AG04450 (cell line): Measurements from ENCODE around the gene TMEM150B. TPM values are rescaled to one million over a fixed set of nuclear protein-coding genes. Genes with fewer than 3 reads are reported as not detected.

Source experiments
- CTCF ChIA-PET: fragments of 300-600, 350-600 bp; formaldehyde crosslinking; extraction: SDS; loops from one replicate; lab custom pipeline; 2022; ENCODE audit warnings: antibody characterized with exemption, inconsistent platforms; lab: Charles Lee
- POLR2A ChIA-PET: fragments of 350-600 bp; formaldehyde crosslinking; extraction: SDS; loops from one replicate; lab custom pipeline; 2021; ENCODE audit warnings: antibody characterized with exemption, inconsistent platforms; lab: Yijun Ruan, JAX
- DNase-seq: peaks from one replicate; pipeline ENCODE4 v3.0.0-alpha.2; 2011; ENCODE audit warnings: low read depth, low spot score
- H3K27ac ChIP-seq: one replicate; pipeline ENCODE4 v1.5.1; 2012; ENCODE audit warnings: low read depth, low read length, control low read depth
- H3K27me3 ChIP-seq: one replicate; pipeline ENCODE4 v1.6.0; 2012; ENCODE audit warnings: low read length; ENCODE audit not compliant: control insufficient read depth, insufficient read depth
- H3K4me3 ChIP-seq: 2 replicates; pipeline ENCODE4 v1.5.1; 2011; ENCODE audit warnings: mild to moderate bottlenecking, low read depth, low read length, control low read depth
- H3K9me3 ChIP-seq: 2 replicates; pipeline ENCODE4 v1.5.1; 2012; ENCODE audit warnings: low read length; ENCODE audit not compliant: control insufficient read depth, insufficient read depth
- CTCF ChIP-seq: IDR thresholded peaks from 2 replicates; pipeline ENCODE4 v1.5.1; 2011; ENCODE audit warnings: low read depth, low read length, control low read depth, inconsistent platforms
- polyA plus RNA-seq: library from polyadenylated mRNA; depleted of rRNA; stranded (reverse); fragments of >200 nt; gene quantifications from 2 replicates; pipeline ENCODE4 v1.2.3, GENCODE V29; 2011

The TMEM150B gene
- polyA plus RNA-seq, 1 experiment, result not detected

DNA sequence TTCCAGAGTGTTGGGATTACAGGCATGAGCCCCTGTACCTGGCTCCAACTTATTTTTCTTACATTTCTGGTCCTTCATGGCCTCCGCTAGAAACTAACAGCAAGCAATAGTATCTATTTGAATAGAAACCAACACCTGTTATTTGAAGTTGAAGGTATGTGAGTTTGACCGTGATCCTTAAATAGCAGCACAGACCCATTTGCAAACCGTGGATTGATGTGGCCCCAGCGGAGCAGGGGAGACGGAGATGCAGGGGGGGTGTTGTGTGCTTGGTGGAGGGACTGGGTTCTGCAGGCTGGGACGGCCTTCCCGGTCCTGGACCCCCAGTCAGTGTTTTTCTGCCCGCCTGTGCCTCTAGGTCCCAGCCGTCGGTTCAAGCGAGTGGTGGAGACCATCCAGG lies 16.9 kb downstream of the TMEM150B start:
- DNase-seq, result no peak
- Histone ChIP-seq H3K9me3 (no peaks in the 10 kb centered on the region), H3K4me3 (no peak overlapping the region), H3K27ac (no peak overlapping the region), H3K27me3 (no peaks in the 10 kb centered on the region)
- ChIA-PET CTCF (no interaction called here), POLR2A (interaction anchor here (0.7 kb wide), 1 partner anchor 36 kb away, joined by 3 read pairs; no protein-coding TSS in a partner anchor)
- TF ChIP-seq CTCF, result no peak

DNA sequence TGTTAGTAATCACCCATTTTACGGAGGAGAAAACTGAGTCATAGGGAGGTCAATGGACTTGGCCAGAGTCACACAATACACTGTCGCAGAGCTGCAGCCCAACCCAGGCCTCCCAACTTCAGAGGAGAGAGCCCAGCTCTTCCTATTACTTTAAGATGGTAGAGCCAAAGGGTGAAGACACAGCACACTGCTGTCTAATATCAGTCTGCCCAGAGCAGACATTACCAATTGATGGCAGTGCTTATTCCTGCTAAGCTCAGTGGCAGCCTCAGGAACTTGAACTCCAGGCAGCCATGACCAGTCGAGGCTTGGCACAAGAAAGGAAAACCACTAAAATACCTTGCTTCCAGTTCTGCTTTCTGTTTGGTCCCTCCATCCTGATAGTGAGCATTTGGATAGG lies 18.4 kb downstream of the TMEM150B start:
- no peak for DNase-seq
- Histone ChIP-seq H3K4me3 (no peak overlapping the region), H3K27me3 (no peaks in the 10 kb centered on the region), H3K27ac (no peak overlapping the region), H3K9me3 (no peaks in the 10 kb centered on the region)
- CTCF ChIA-PET, result interaction anchor here (1.3 kb wide), 1 partner anchor 15 kb away, joined by 6 read pairs; no protein-coding TSS in a partner anchor
- POLR2A ChIA-PET, result no interaction called here
- no peak for TF ChIP-seq CTCF

- no peak overlapping the region for H3K27ac ChIP-seq
- no peak overlapping the region for H3K4me3 ChIP-seq
- POLR2A ChIA-PET, result no interaction called here
- no peaks in the 10 kb centered on the region for H3K27me3 ChIP-seq
- CTCF ChIA-PET, result interaction anchor here (1.3 kb wide), 1 partner anchor 14 kb away, joined by 6 read pairs; no protein-coding TSS in a partner anchor
- no peak for TF ChIP-seq CTCF
- H3K9me3 ChIP-seq, result no peaks in the 10 kb centered on the region
- no peak for DNase-seq
Measured at GRCh38 chr19:55305983-55306562, 19.1 kb downstream of the TMEM150B start.

- DNase-seq, result no peak
- CTCF ChIA-PET, result interaction anchor here (1.3 kb wide), 1 partner anchor 13 kb away, joined by 6 read pairs; no protein-coding TSS in a partner anchor
- POLR2A ChIA-PET, result no interaction called here
- no peaks in the 10 kb centered on the region for H3K27me3 ChIP-seq
- no peaks in the 10 kb centered on the region for H3K9me3 ChIP-seq
- no peak for TF ChIP-seq CTCF
- H3K27ac ChIP-seq, result no peak overlapping the region
- no peak overlapping the region for H3K4me3 ChIP-seq
Measured at GRCh38 chr19:55305491-55305890, 19.6 kb downstream of the TMEM150B start.

DNA sequence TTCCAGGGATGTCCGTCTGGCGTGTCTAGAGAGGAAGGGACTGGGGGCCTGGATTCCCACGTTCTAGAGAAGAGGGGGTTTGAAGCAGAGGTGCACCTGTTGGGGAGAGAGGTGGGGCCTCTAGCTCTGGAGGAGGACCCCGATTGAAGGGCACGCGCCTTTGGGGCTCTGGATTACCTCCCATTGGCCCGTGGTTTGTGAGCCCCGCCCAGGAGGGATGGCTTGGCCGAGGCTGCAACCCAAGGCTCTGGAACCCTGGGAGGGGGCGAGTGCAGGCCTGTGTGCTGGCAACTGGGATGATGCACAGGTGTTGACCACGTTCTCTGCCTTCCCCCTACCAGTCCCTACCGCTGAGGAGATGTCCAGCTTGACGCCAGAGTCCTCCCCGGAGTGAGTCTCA lies 20.2 kb downstream of the TMEM150B start:
- POLR2A ChIA-PET, result no interaction called here
- no peak overlapping the region for H3K4me3 ChIP-seq
- CTCF ChIA-PET, result no interaction called here
- no peak for DNase-seq
- no peaks in the 10 kb centered on the region for H3K9me3 ChIP-seq
- H3K27ac ChIP-seq, result no peak overlapping the region
- H3K27me3 ChIP-seq, result no peaks in the 10 kb centered on the region
- no peak for TF ChIP-seq CTCF
